Activated naive CD8-positive, alpha-beta T cell treated with anti-CD3 and anti-CD28 coated beads for 36 hours (primary cell): ENCODE results near the gene STPG2. TPM values are rescaled to one million over a fixed set of nuclear protein-coding genes. Genes with fewer than 3 reads are reported as not detected.

ENCODE experiments used
- DNase-seq: peaks from one replicate; pipeline ENCODE4 v3.0.0; 2021
- H3K27ac Mint-ChIP-seq: one replicate; pipeline ENCODE4 v1.8.0; 2022; ENCODE audit warnings: mild to moderate bottlenecking, moderate library complexity, mixed read lengths
- H3K27me3 Mint-ChIP-seq: one replicate; pipeline ENCODE4 v1.8.0; 2022; ENCODE audit warnings: mild to moderate bottlenecking, mixed read lengths
- H3K36me3 Mint-ChIP-seq: one replicate; pipeline ENCODE4 v1.8.0; 2021; ENCODE audit warnings: mild to moderate bottlenecking, mixed read lengths
- H3K4me1 Mint-ChIP-seq: one replicate; pipeline ENCODE4 v1.8.0; 2021; ENCODE audit warnings: mixed read lengths
- H3K4me3 Mint-ChIP-seq: one replicate; pipeline ENCODE4 v1.8.0; 2022; ENCODE audit warnings: mild to moderate bottlenecking, moderate library complexity, mixed read lengths
- H3K9me3 Mint-ChIP-seq: one replicate; pipeline ENCODE4 v1.8.0; 2022; ENCODE audit warnings: mixed read lengths
- total RNA-seq, 2 experiments: library from RNA; stranded (reverse); gene quantifications; one replicate each; pipeline ENCODE4 v1.2.3, GENCODE V29; 2021

Gene STPG2
- total RNA-seq, 2 experiments from 2014 or later: not detected

GRCh38 chr4:97517939-97518338 is 625.3 kb downstream of the STPG2 start:
- Mint-ChIP-seq H3K4me1 (no peaks in the 10 kb centered on the region), H3K27ac (no peak overlapping the region), H3K4me3 (no peak overlapping the region), H3K9me3 (peaks cover 2% of the 10 kb centered on the region), H3K27me3 (no peaks in the 10 kb centered on the region), H3K36me3 (no peaks in the 10 kb centered on the region)
- DNase-seq: no peak

- Mint-ChIP-seq H3K36me3 (no peaks in the 10 kb centered on the region), H3K4me1 (no peaks in the 10 kb centered on the region), H3K9me3 (no peaks in the 10 kb centered on the region), H3K27me3 (no peaks in the 10 kb centered on the region), H3K27ac (no peak overlapping the region), H3K4me3 (no peak overlapping the region)
- DNase-seq: no peak
These were observed 629.4 kb downstream of the STPG2 start for GRCh38 chr4:97513917-97514316.

Other genes with a start within 250 kb of the STPG2 start
- gene RAP1GDS1, start 117.9 kb upstream of the STPG2 start, total RNA-seq: 10 to 100 TPM; 61.8 to 62.6 TPM